Ovary (tissue), 9 donors: Measurements from ENCODE around the gene PLAAT3. TPM values are rescaled to one million over a fixed set of nuclear protein-coding genes. Genes with fewer than 3 reads are reported as not detected.

Experiments used
- DNase-seq, 5 donors: peaks; one replicate each; pipeline ENCODE4 v3.0.0-alpha.2; 2019 to 2020
- H3K27ac ChIP-seq, 2 donors: fragments of 200-600 bp; one replicate each; pipeline versions ENCODE4 v1.5.1 to v1.8.0; 2019 to 2022
- H3K27me3 ChIP-seq: fragments of 200-600 bp; one replicate; pipeline ENCODE4 v1.8.0; 2022
- H3K36me3 ChIP-seq: fragments of 200-600 bp; sonication (generic); one replicate; pipeline ENCODE4 v1.5.1; 2019
- H3K4me1 ChIP-seq: one replicate; pipeline ENCODE4 v1.8.1; 2013; ENCODE audit warnings: mild to moderate bottlenecking, moderate library complexity; ENCODE audit not compliant: insufficient read depth
- H3K4me3 ChIP-seq: fragments of 200-600 bp; sonication (generic); one replicate; pipeline ENCODE4 v1.5.1; 2017
- H3K9me3 ChIP-seq, 2 donors: fragments of 200-600 bp in 1 of 2; sonication (generic) in 1 of 2; one replicate each; pipeline versions ENCODE4 v1.5.1 to v1.8.1; 2013 to 2019; ENCODE audit warnings: mild to moderate bottlenecking in 1 of 2, moderate library complexity in 1 of 2
- EP300 ChIP-seq: sonication (generic); formaldehyde crosslinking; IDR thresholded peaks from one replicate; pipeline ENCODE4 v1.6.1; 2017; ENCODE audit warnings: antibody characterized with exemption
- POLR2A ChIP-seq: fragments of 450-650 bp; IDR thresholded peaks from one replicate; pipeline ENCODE4 v1.6.1; 2017; ENCODE audit warnings: antibody characterized with exemption, mild to moderate bottlenecking, moderate library complexity
- WGBS, 3 donors: extraction: QIAGEN DNeasy Blood & Tissue Kit in 1 of 3; methylation state at CpG; one replicate each; pipeline versions ENCODE4 v1.1.5 to v1.1.7; 2013 to 2017; 5-methylcytosine and 5-hydroxymethylcytosine counted together
- intact Hi-C, 4 donors: fragments of 100-400 bp; cut with DNase I; formaldehyde crosslinking; loops; one replicate each; pipeline versions ENCODE4 v1.11.0 to v1.15.1; 2022 to 2023
- polyA plus RNA-seq, 2 donors: library from polyadenylated mRNA; stranded (reverse); fragments of 200-250 nt in 1 of 2; fragments of 350-450 nt in 1 of 2; fragmentation: Illumina TruSeq in 1 of 2; extraction: RNeasy Lipid Tissue Mini Kit (QIAGEN cat#74804) in 1 of 2; gene quantifications; one replicate each; pipeline ENCODE4 v1.2.3, GENCODE V29; 2013 to 2014
- total RNA-seq, 7 donors: library from RNA; depleted of rRNA in 2 of 7; stranded (reverse); fragments of >200 nt in 2 of 7; fragmentation: NEBNext Ultra II Directional in 3 of 7; extraction: Animal tissue kit (Norgen Biotek cat#: 25700) in 3 of 7; gene quantifications; one replicate each; pipeline versions ENCODE4 v1.1.0 to v1.2.4, GENCODE V29; 2016 to 2023
- TF ChIP-seq, protein P1 (sequence below), 3 donors: fragments of 450-650 bp in 2 of 3; fragments of 200-600 bp in 1 of 3; IDR thresholded peaks; one replicate each; pipeline versions ENCODE4 v1.5.1 to v1.8.0; 2016 to 2022; ENCODE audit warnings: antibody characterized with exemption in 3 of 3, mild to moderate bottlenecking in 1 of 3
- donor health status: DM: no; HTN: no; CAD: no; lungs with moderate emphysema.
- donor health status: DM: no; HTN: no; CAD: no.
- donor health status: Bipolar disorder and iron deficiency.
- donor health status: DM: yes; HTN: yes; CAD: no.
- donor health status: DM: no; HTN: no; CAD: no.
- donor health status: DM: yes; HTN: yes; CAD: no.

Gene PLAAT3
- total and polyA plus RNA-seq, 9 donors = 41.1 to 147 (median 110) TPM

GRCh38 chr11:63616953-63617352 is 2.7 kb upstream of the PLAAT3 start:
- WGBS, 3 donors = 16 to 43% (median 24%) methylated on average over 3 of the region's 3 CpGs
- H3K36me3 ChIP-seq = no peaks in the 10 kb centered on the region
- peaks cover 14% of the 10 kb centered on the region for H3K4me1 ChIP-seq
- H3K27ac ChIP-seq = peak overlapping the region in 1 of 2 donors; percentile 70
- no peak overlapping the region for H3K4me3 ChIP-seq
- intact Hi-C loops = loop anchor here in 1 of 4 donors (10.0 kb wide), 1 partner anchor 1062 kb away; no protein-coding TSS in a partner anchor
- no peaks in the 10 kb centered on the region for H3K9me3 ChIP-seq
- no peak for DNase-seq
- no peaks in the 10 kb centered on the region for H3K27me3 ChIP-seq
- TF ChIP-seq EP300 = no peak

- TF ChIP-seq, protein P1, sequence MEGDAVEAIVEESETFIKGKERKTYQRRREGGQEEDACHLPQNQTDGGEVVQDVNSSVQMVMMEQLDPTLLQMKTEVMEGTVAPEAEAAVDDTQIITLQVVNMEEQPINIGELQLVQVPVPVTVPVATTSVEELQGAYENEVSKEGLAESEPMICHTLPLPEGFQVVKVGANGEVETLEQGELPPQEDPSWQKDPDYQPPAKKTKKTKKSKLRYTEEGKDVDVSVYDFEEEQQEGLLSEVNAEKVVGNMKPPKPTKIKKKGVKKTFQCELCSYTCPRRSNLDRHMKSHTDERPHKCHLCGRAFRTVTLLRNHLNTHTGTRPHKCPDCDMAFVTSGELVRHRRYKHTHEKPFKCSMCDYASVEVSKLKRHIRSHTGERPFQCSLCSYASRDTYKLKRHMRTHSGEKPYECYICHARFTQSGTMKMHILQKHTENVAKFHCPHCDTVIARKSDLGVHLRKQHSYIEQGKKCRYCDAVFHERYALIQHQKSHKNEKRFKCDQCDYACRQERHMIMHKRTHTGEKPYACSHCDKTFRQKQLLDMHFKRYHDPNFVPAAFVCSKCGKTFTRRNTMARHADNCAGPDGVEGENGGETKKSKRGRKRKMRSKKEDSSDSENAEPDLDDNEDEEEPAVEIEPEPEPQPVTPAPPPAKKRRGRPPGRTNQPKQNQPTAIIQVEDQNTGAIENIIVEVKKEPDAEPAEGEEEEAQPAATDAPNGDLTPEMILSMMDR (IDR thresholded peaks at IDR 0.05) = no peak
- TF ChIP-seq EP300 = no peak
- TF ChIP-seq POLR2A = no peak
- H3K4me3 ChIP-seq = peak overlapping the region; percentile 61
- H3K27me3 ChIP-seq = no peaks in the 10 kb centered on the region
- H3K9me3 ChIP-seq = no peaks in the 10 kb centered on the region
- no peaks in the 10 kb centered on the region for H3K36me3 ChIP-seq
- intact Hi-C loops = loop anchor here in 1 of 4 donors (10.0 kb wide), 1 partner anchor 1059 kb away; no protein-coding TSS in a partner anchor
- peak; percentile 68 to 75 (median 74) for DNase-seq
- peak overlapping the region; percentile 88 to 90 for H3K27ac ChIP-seq
- WGBS, 3 donors = 0 to 1% (median 0%) methylated on average over 40 to 45 of the region's 45 CpGs
- peaks cover 23% of the 10 kb centered on the region for H3K4me1 ChIP-seq
These were observed 607 bp downstream of the PLAAT3 start for GRCh38 chr11:63613517-63614135.

- Histone ChIP-seq H3K4me3 (no peak overlapping the region), H3K4me1 (peaks cover 19% of the 10 kb centered on the region)
- intact Hi-C loops = loop anchor here in 1 of 4 donors (10.0 kb wide), 1 partner anchor 1057 kb away; no protein-coding TSS in a partner anchor
These were observed 2.1 kb downstream of the PLAAT3 start for GRCh38 chr11:63612181-63612580.

DNA sequence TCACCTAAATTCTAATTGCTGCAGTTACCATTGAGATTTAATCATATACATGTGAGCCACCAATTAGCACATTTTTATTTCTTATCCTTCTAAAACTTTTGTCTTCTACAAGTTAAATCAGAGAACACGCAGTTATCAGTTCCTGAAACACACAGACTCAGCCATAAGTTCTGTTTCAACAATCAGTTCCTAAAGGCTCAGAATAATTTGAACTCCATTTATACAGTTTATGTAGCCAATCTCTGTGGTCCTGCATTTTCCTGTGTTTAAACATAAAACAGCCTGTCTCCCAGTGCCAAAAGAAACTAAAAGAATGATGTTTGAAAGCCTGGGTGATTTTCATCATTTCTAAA is 2.9 kb downstream of the PLAAT3 start:
- TF ChIP-seq POLR2A (no peak), EP300 (no peak)
- TF ChIP-seq, protein P1 (IDR thresholded peaks at IDR 0.05) = peak in 1 of 3 donors; percentile 1
- Histone ChIP-seq H3K4me3 (no peak overlapping the region), H3K27me3 (no peaks in the 10 kb centered on the region), H3K27ac (peak overlapping the region in 1 of 2 donors; percentile 88), H3K9me3 (no peaks in the 10 kb centered on the region), H3K4me1 (peaks cover 18% of the 10 kb centered on the region), H3K36me3 (no peaks in the 10 kb centered on the region)
- 18 to 44% (median 19%) methylated on average over 1 of the region's 1 CpG for WGBS, 3 donors
- DNase-seq = no peak
- intact Hi-C loops = loop anchor here in 1 of 4 donors (10.0 kb wide), 1 partner anchor 1057 kb away; no protein-coding TSS in a partner anchor

More at GRCh38 chr11:63612181-63612580, 2.1 kb downstream of the PLAAT3 start:
- no peak for DNase-seq
- peak overlapping the region in 1 of 2 donors; percentile 88 for H3K27ac ChIP-seq
- H3K27me3 ChIP-seq = no peaks in the 10 kb centered on the region
- H3K36me3 ChIP-seq = no peaks in the 10 kb centered on the region
- no peaks in the 10 kb centered on the region for H3K9me3 ChIP-seq
- TF ChIP-seq, protein P1 (IDR thresholded peaks at IDR 0.05) = no peak
- TF ChIP-seq POLR2A (no peak), EP300 (no peak)
